Measurements from ENCODE around the gene RIPOR2. TPM values are rescaled to one million over a fixed set of nuclear protein-coding genes. Genes with fewer than 3 reads are reported as not detected.

The RIPOR2 gene
- total RNA-seq, 2 experiments from 2014 or later: 18.0 to 28.9 TPM

GRCh38 chr6:24854077-24854666 lies 81.6 kb downstream of the RIPOR2 start:
- no peak overlapping the region for H3K4me3 ChIP-seq (ENCODE audit: low read depth, low read length, poor library complexity, severe bottlenecking)
- no peaks in the 10 kb centered on the region for H3K9me2 ChIP-seq (ENCODE audit: insufficient read depth, low read length)
- peaks cover 66% of the 10 kb centered on the region for H3K36me3 ChIP-seq (ENCODE audit: insufficient read depth, low read length)
- no TSS peak for BruUV-seq (replicated peaks)
- DNase-seq (ENCODE audit: low spot score): no peak
- TF ChIP-seq CTCF (conservative IDR thresholded peaks at IDR 0.05; ENCODE audit: low read length) (no peak), EZH2phosphoT487 (IDR thresholded peaks at IDR 0.05; ENCODE audit: borderline replicate concordance, low read depth, low read length) (no peak)
- no peaks in the 10 kb centered on the region for H3K9me3 ChIP-seq (ENCODE audit: low read length)
- H3K27ac ChIP-seq (ENCODE audit: low read depth, low read length, poor library complexity, severe bottlenecking): no peak overlapping the region
- H4K20me1 ChIP-seq (ENCODE audit: insufficient read depth, low read length): no peaks in the 10 kb centered on the region
- H3K4me1 ChIP-seq (ENCODE audit: insufficient read depth, low read length, poor library complexity, severe bottlenecking): peaks cover 39% of the 10 kb centered on the region
- H2AFZ ChIP-seq (ENCODE audit: low read length): no peak overlapping the region
- no peaks in the 10 kb centered on the region for H3K79me2 ChIP-seq (ENCODE audit: insufficient read depth, low read depth, low read length)
- intact Hi-C loops (cut with micrococcal nuclease; ENCODE audit: unreplicated experiment): no loop called here
- no peak overlapping the region for H3K4me2 ChIP-seq (ENCODE audit: low read length)
- CTCF ChIA-PET (ENCODE audit: unreplicated experiment): no interaction called here
- POLR2A ChIA-PET: no interaction called here

GRCh38 chr6:24851086-24851485 lies 84.7 kb downstream of the RIPOR2 start:
- intact Hi-C loops (cut with micrococcal nuclease; ENCODE audit: unreplicated experiment): no loop called here
- POLR2A ChIA-PET: interaction anchor here (0.6 to 1.3 kb wide), 3 partner anchors 21 to 401 kb away, joined by 3 read pairs; no protein-coding TSS in a partner anchor
- DNase-seq (ENCODE audit: low spot score): no peak
- H3K36me3 ChIP-seq (ENCODE audit: insufficient read depth, low read length): peaks cover 78% of the 10 kb centered on the region
- BruUV-seq (replicated peaks): no TSS peak
- no peak for TF ChIP-seq CTCF (conservative IDR thresholded peaks at IDR 0.05; ENCODE audit: low read length)
- TF ChIP-seq EZH2phosphoT487 (IDR thresholded peaks at IDR 0.05; ENCODE audit: borderline replicate concordance, low read depth, low read length): no peak
- no peaks in the 10 kb centered on the region for H3K9me3 ChIP-seq (ENCODE audit: low read length)
- no peak overlapping the region for H3K4me3 ChIP-seq (ENCODE audit: low read depth, low read length, poor library complexity, severe bottlenecking)
- H3K27ac ChIP-seq (ENCODE audit: low read depth, low read length, poor library complexity, severe bottlenecking): no peak overlapping the region
- H3K4me1 ChIP-seq (ENCODE audit: insufficient read depth, low read length, poor library complexity, severe bottlenecking): peaks cover 9% of the 10 kb centered on the region
- H3K79me2 ChIP-seq (ENCODE audit: insufficient read depth, low read depth, low read length): no peaks in the 10 kb centered on the region
- CTCF ChIA-PET (ENCODE audit: unreplicated experiment): no interaction called here
- H3K9me2 ChIP-seq (ENCODE audit: insufficient read depth, low read length): no peaks in the 10 kb centered on the region
- no peaks in the 10 kb centered on the region for H4K20me1 ChIP-seq (ENCODE audit: insufficient read depth, low read length)
- no peak overlapping the region for H2AFZ ChIP-seq (ENCODE audit: low read length)
- no peak overlapping the region for H3K4me2 ChIP-seq (ENCODE audit: low read length)

GRCh38 chr6:24849713-24850112 lies 86.0 kb downstream of the RIPOR2 start:
- Histone ChIP-seq H3K4me1 (ENCODE audit: insufficient read depth, low read length, poor library complexity, severe bottlenecking) (no peaks in the 10 kb centered on the region), H3K27ac (ENCODE audit: low read depth, low read length, poor library complexity, severe bottlenecking) (no peak overlapping the region), H3K4me3 (ENCODE audit: low read depth, low read length, poor library complexity, severe bottlenecking) (no peak overlapping the region), H3K4me2 (ENCODE audit: low read length) (no peak overlapping the region), H4K20me1 (ENCODE audit: insufficient read depth, low read length) (no peaks in the 10 kb centered on the region), H3K9me2 (ENCODE audit: insufficient read depth, low read length) (no peaks in the 10 kb centered on the region), H3K36me3 (ENCODE audit: insufficient read depth, low read length) (peaks cover 86% of the 10 kb centered on the region), H3K9me3 (ENCODE audit: low read length) (no peaks in the 10 kb centered on the region), H3K79me2 (ENCODE audit: insufficient read depth, low read depth, low read length) (no peaks in the 10 kb centered on the region), H2AFZ (ENCODE audit: low read length) (no peak overlapping the region)
- POLR2A ChIA-PET: interaction anchor here (1.3 kb wide), 1 partner anchor 20 kb away, joined by 3 read pairs; no protein-coding TSS in a partner anchor
- CTCF ChIA-PET (ENCODE audit: unreplicated experiment): interaction anchor here (0.5 kb wide), 1 partner anchor 31 kb away, joined by 3 read pairs; no protein-coding TSS in a partner anchor
- DNase-seq (ENCODE audit: low spot score): no peak
- TF ChIP-seq EZH2phosphoT487 (IDR thresholded peaks at IDR 0.05; ENCODE audit: borderline replicate concordance, low read depth, low read length) (no peak), CTCF (conservative IDR thresholded peaks at IDR 0.05; ENCODE audit: low read length) (no peak)
- intact Hi-C loops (cut with micrococcal nuclease; ENCODE audit: unreplicated experiment): no loop called here
- BruUV-seq (replicated peaks): no TSS peak

All from OCI-LY7 (cell line).